ENCODE data around the gene HIGD1B.

GRCh38 chr17:44867841-44868240, 20.2 kb downstream of the HIGD1B start:
- no peak for TF ChIP-seq EP300 (IDR thresholded peaks at IDR 0.05)
- TF ChIP-seq CTCF (IDR thresholded peaks at IDR 0.05): no peak

Measured in suprapubic skin (tissue), 3 donors.